Psoas muscle (tissue), 8 donors: Measurements from ENCODE around the gene MGME1. TPM values are rescaled to one million over a fixed set of nuclear protein-coding genes. Genes with fewer than 3 reads are reported as not detected.

Experiments
- ATAC-seq, 4 donors: fragments of 200-7000 bp; cut with Tn5 transposase; one replicate each; pipeline ENCODE4 v1.9.1; 2020; ENCODE audit warnings: moderate library complexity in 3 of 4, mild to moderate bottlenecking in 2 of 4
- DNase-seq, 2 donors: peaks; one replicate each; pipeline ENCODE4 v3.0.0-alpha.2; 2020
- H3K27ac ChIP-seq: fragments of 200-600 bp; one replicate; pipeline ENCODE4 v1.8.0; 2022
- H3K27me3 ChIP-seq, 3 donors: fragments of 200-600 bp in 1 of 3; one replicate each; pipeline versions ENCODE4 v1.6.1 to v1.8.0; 2013 to 2022; ENCODE audit warnings: low read length in 2 of 3, mild to moderate bottlenecking in 2 of 3, moderate library complexity in 1 of 3; ENCODE audit not compliant: insufficient read depth in 3 of 3
- H3K36me3 ChIP-seq, 2 donors: fragments of 200-600 bp in 1 of 2; one replicate each; pipeline versions ENCODE4 v1.6.1 to v1.8.0; 2013 to 2022; ENCODE audit warnings: low read depth in 1 of 2, mild to moderate bottlenecking in 1 of 2, moderate library complexity in 1 of 2; ENCODE audit not compliant: insufficient read depth in 1 of 2
- H3K4me1 ChIP-seq: fragments of 200-600 bp; one replicate; pipeline ENCODE4 v1.8.0; 2022
- H3K4me3 ChIP-seq: fragments of 200-600 bp; one replicate; pipeline ENCODE4 v1.8.0; 2022; ENCODE audit warnings: mild to moderate bottlenecking
- H3K9me3 ChIP-seq: fragments of 200-600 bp; one replicate; pipeline ENCODE4 v1.8.0; 2022
- CTCF ChIP-seq: fragments of 200-600 bp; IDR thresholded peaks from one replicate; pipeline ENCODE4 v1.8.0; 2022; ENCODE audit warnings: antibody characterized with exemption
- WGBS, 3 donors: extraction: QIAGEN DNeasy Blood & Tissue Kit; methylation state at CpG; one replicate each; pipeline versions ENCODE4 v1.1.6 to v1.1.7; 2013; 5-methylcytosine and 5-hydroxymethylcytosine counted together
- intact Hi-C, 2 donors: fragments of 100-400 bp; cut with DNase I; formaldehyde crosslinking; loops; one replicate each; pipeline versions ENCODE4 v1.11.0 to v1.14.2; 2022
- polyA plus RNA-seq, 3 donors: library from polyadenylated mRNA; stranded (reverse); fragments of 200-250 nt; gene quantifications; one replicate each; pipeline ENCODE4 v1.2.3, GENCODE V29; 2013
- total RNA-seq, 4 donors: library from RNA; stranded (reverse); fragmentation: NEBNext Ultra II Directional in 2 of 4; extraction: Animal tissue kit (Norgen Biotek cat#: 25700) in 2 of 4; gene quantifications; one replicate each; pipeline versions ENCODE4 v1.2.1 to v1.2.4, GENCODE V29; 2021 to 2023
- donor health status: healthy with polysubstance abuse.
- donor health status: DM: no; HTN: no; CAD: no; lungs with moderate emphysema.
- donor health status: Bipolar disorder and iron deficiency.
- donor health status: healthy.
- donor health status: DM: yes; HTN: yes; CAD: no.
- donor health status: DM: no; HTN: no; CAD: no.
- donor health status: DM: no; HTN: no; CAD: no.
- donor health status: DM: yes; HTN: yes; CAD: no.

Gene MGME1
- total and polyA plus RNA-seq, 7 donors, result 4.3 to 21.8 (median 9.2) TPM

DNA sequence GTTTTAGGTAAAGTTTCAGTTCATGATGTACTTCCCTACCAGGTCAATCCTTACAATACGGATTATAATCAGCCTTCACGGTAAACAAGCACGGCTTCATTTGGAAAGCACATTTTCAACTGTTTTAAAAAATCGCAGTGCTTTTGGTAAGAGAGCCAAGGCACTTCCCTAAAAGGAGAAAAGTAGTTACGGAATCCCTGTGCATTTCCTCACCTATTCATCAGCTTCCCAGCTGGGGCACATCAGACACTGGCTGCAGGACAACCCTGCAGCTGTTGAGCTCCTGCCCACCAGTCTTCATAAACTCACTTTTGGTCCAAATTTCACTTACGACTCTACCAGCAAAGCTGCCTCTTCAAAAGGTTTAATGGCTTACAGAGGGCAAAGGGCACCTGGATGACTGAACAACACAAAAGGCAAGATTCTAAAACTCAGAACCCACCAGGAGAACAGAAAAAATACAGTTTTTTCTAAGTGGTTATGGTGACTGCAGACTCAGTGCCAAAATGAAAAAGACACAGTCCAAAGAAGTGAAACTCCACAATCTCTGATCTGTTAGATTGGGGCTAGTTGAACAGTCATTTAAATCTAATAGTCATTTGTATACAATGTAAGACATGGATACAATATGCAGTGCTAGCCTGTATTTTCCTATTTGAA is 7.8 kb upstream of the MGME1 start:
- Histone ChIP-seq H3K27me3 (no peaks in the 10 kb centered on the region), H3K36me3 (peaks cover 6 to 8% of the 10 kb centered on the region in 2 donors)
- intact Hi-C loops, result no loop called here

GRCh38 chr20:17961587-17961940 is 7.3 kb upstream of the MGME1 start:
- TF ChIP-seq CTCF, result no peak
- intact Hi-C loops, result no loop called here
- peak overlapping the region; percentile 32 for H3K4me3 ChIP-seq
- DNase-seq (no peak), ATAC-seq (no peak)
- no peaks in the 10 kb centered on the region for H3K27me3 ChIP-seq
- peaks cover 74% of the 10 kb centered on the region for H3K4me1 ChIP-seq
- H3K36me3 ChIP-seq, result peaks cover 3% of the 10 kb centered on the region in 2 donors
- H3K9me3 ChIP-seq, result no peaks in the 10 kb centered on the region
- WGBS, 3 donors, result 10 to 17% (median 11%) methylated on average over 1 of the region's 1 CpG
- peak overlapping the region; percentile 68 for H3K27ac ChIP-seq

More for the DNA sequence above, 7.8 kb upstream of the MGME1 start:
- Histone ChIP-seq H3K4me3 (peak overlapping the region; percentile 32), H3K9me3 (no peaks in the 10 kb centered on the region), H3K4me1 (peaks cover 69% of the 10 kb centered on the region), H3K27ac (peak overlapping the region; percentile 68)
- TF ChIP-seq CTCF, result no peak
- peak in 1 of 2 donors; percentile 33 for DNase-seq
- ATAC-seq, result no peak
- 16 to 33% (median 18%) methylated on average over 6 of the region's 6 CpGs for WGBS, 3 donors

DNA sequence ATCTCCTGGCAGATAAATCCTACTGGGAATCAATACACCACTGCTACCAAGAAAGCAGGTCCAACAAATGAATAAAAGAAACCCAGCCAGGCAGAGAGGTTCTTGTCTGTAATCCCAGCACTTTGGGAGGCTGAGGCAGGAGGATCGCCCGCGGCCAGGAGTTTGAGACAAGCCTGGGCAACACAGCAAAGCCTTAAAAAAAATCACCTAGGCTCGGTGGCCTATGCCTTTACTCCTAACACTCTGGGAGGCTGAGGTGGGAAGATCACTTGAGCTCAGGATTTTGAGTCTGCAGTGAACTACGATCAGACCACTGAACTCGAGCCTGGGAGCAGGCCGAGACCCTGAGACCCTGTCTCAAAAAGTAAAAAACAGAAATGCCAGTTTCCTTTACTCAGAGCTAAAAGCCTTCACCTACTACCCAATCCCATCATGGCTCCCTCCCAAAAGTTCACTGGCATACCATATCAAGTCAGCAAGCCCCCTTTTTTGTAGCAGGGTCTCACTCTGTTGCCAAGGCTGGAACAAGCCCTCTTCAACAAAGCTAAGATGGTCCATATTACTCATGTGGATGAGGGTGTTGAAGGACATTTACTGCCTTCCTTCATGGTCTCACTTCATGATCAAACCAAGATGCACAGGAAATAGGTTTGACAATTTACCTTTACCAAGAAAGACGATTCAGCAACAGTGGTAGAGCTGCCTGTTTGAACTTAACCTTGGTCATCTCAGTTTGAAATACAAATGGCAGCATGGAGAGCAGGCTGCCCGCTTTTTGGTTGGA is 5.5 kb upstream of the MGME1 start:
- H3K9me3 ChIP-seq, result no peaks in the 10 kb centered on the region
- peaks cover 69% of the 10 kb centered on the region for H3K4me1 ChIP-seq
- intact Hi-C loops, result no loop called here
- no peaks in the 10 kb centered on the region for H3K36me3 ChIP-seq
- ATAC-seq (no peak), DNase-seq (no peak)
- no peaks in the 10 kb centered on the region for H3K27me3 ChIP-seq
- H3K27ac ChIP-seq, result peak overlapping the region; percentile 68
- no peak for TF ChIP-seq CTCF
- WGBS, 3 donors, result 78 to 83% (median 81%) methylated on average over 9 of the region's 9 CpGs
- peak overlapping the region; percentile 3 for H3K4me3 ChIP-seq

- WGBS, 3 donors, result 44 to 50% (median 48%) methylated on average over 1 of the region's 1 CpG
- intact Hi-C loops, result no loop called here
- H3K4me1 ChIP-seq, result peaks cover 61% of the 10 kb centered on the region
Measured at GRCh38 chr20:17964073-17964472, 4.7 kb upstream of the MGME1 start.

More at GRCh38 chr20:17964073-17964472, 4.7 kb upstream of the MGME1 start:
- Histone ChIP-seq H3K27ac (peak overlapping the region; percentile 98), H3K27me3 (no peaks in the 10 kb centered on the region), H3K36me3 (no peaks in the 10 kb centered on the region), H3K4me3 (no peak overlapping the region), H3K9me3 (no peaks in the 10 kb centered on the region)
- ATAC-seq (no peak), DNase-seq (no peak)
- no peak for TF ChIP-seq CTCF
